GM12878 (cell line): ENCODE results near the gene TMIGD3. TPM values are rescaled to one million over a fixed set of nuclear protein-coding genes. Genes with fewer than 3 reads are reported as not detected.

Experiments
- ATF2 ChIP-seq: IDR thresholded peaks from 2 replicates; pipeline ENCODE4 v1.6.1; 2012; ENCODE audit warnings: low read length, inconsistent platforms
- BCL3 ChIP-seq: IDR thresholded peaks from 2 replicates; pipeline ENCODE4 v1.6.1; 2011; ENCODE audit warnings: borderline replicate concordance, low read depth, mild to moderate bottlenecking, moderate library complexity, low read length; ENCODE audit not compliant: insufficient read depth, poor library complexity, severe bottlenecking
- CBX3 ChIP-seq: fragments of 200-600 bp; sonication (generic); IDR thresholded peaks from 2 replicates; pipeline ENCODE4 v1.6.1; 2016; ENCODE audit warnings: low read depth, borderline replicate concordance
- GABPA ChIP-seq: IDR thresholded peaks from 2 replicates; pipeline ENCODE4 v1.6.1; 2014; ENCODE audit warnings: antibody characterized with exemption, low read depth, mild to moderate bottlenecking, inconsistent platforms
- GATAD2B ChIP-seq: fragments of 450-650 bp; conservative IDR thresholded peaks from 2 replicates; pipeline ENCODE4 v1.6.1; 2017; ENCODE audit warnings: low read depth, mild to moderate bottlenecking, moderate library complexity
- HDGF ChIP-seq: fragments of 450-650 bp; IDR thresholded peaks from 2 replicates; pipeline ENCODE4 v1.6.1; 2016; ENCODE audit warnings: antibody characterized with exemption
- IKZF1 ChIP-seq: fragments of 450-650 bp; conservative IDR thresholded peaks from 2 replicates; pipeline ENCODE4 v1.6.1; 2017; ENCODE audit warnings: antibody characterized with exemption, mild to moderate bottlenecking
- IKZF2 ChIP-seq, 2 experiments: fragments of 450-650 bp; IDR thresholded peaks; 2 replicates each; pipeline ENCODE4 v1.6.1; 2017; ENCODE audit warnings: mild to moderate bottlenecking in 2 of 2, moderate library complexity in 2 of 2
- JUND ChIP-seq: IDR thresholded peaks from 2 replicates; pipeline ENCODE4 v1.6.1; 2012; ENCODE audit warnings: low read depth, mild to moderate bottlenecking, low read length, improper control_type of control experiment, moderate library complexity
- MXI1 ChIP-seq: fragments of 150-350 bp; IDR thresholded peaks from 2 replicates; pipeline ENCODE4 v1.6.1; 2011; ENCODE audit warnings: low read depth, mild to moderate bottlenecking, inconsistent platforms, low read length, improper control_type of control experiment
- NKRF ChIP-seq: fragments of 450-650 bp; conservative IDR thresholded peaks from 2 replicates; pipeline ENCODE4 v1.6.1; 2017; ENCODE audit warnings: mild to moderate bottlenecking, moderate library complexity
- NR2F1 ChIP-seq: fragments of 450-650 bp; conservative IDR thresholded peaks from 2 replicates; pipeline ENCODE4 v1.6.1; 2017; ENCODE audit warnings: mild to moderate bottlenecking
- PBX3 ChIP-seq: IDR thresholded peaks from 2 replicates; pipeline ENCODE4 v1.6.1; 2011; ENCODE audit warnings: mild to moderate bottlenecking, low read depth, low read length, moderate library complexity; ENCODE audit not compliant: insufficient replicate concordance
- RAD21 ChIP-seq: IDR thresholded peaks from 2 replicates; pipeline ENCODE4 v1.6.1; 2011; ENCODE audit warnings: mild to moderate bottlenecking, low read depth, low read length, moderate library complexity; ENCODE audit not compliant: insufficient read depth
- RBBP5 ChIP-seq: fragments of 200-600 bp; sonication (generic); conservative IDR thresholded peaks from 2 replicates; pipeline ENCODE4 v1.6.1; 2016
- SKIL ChIP-seq: fragments of 450-650 bp; IDR thresholded peaks from 2 replicates; pipeline ENCODE4 v1.6.1; 2017; ENCODE audit warnings: mild to moderate bottlenecking, low read depth, inconsistent platforms; ENCODE audit not compliant: poor library complexity, severe bottlenecking
- TARDBP ChIP-seq: IDR thresholded peaks from 2 replicates; pipeline ENCODE4 v1.6.1; 2016; ENCODE audit warnings: borderline replicate concordance
- TCF3 ChIP-seq: IDR thresholded peaks from 2 replicates; pipeline ENCODE4 v1.6.1; 2012; ENCODE audit warnings: low read depth, mild to moderate bottlenecking, low read length, borderline replicate concordance; ENCODE audit not compliant: insufficient read depth
- ZBTB33 ChIP-seq: fragments of 450-650 bp; IDR thresholded peaks from 2 replicates; pipeline ENCODE4 v1.6.1; 2017; ENCODE audit warnings: mild to moderate bottlenecking
- ZNF622 ChIP-seq: fragments of 450-650 bp; IDR thresholded peaks from 2 replicates; pipeline ENCODE4 v1.6.1; 2017; ENCODE audit warnings: mild to moderate bottlenecking, inconsistent platforms
- polyA plus RNA-seq, 11 experiments: library from polyadenylated mRNA; depleted of rRNA in 4 of 11; unstranded in 6 of 11; stranded (reverse) in 5 of 11; fragments of >200 nt; fragmentation: Nextera tagmentation in 4 of 11; fragmentation: Illumina TruSeq in 1 of 11; extraction: Ambion mirVana in 4 of 11; extraction: Trizol in 1 of 11; gene quantifications; 1 replicate in 1 of 11; 2 replicates in 10 of 11; pipeline versions ENCODE4 v1.2.1 to v1.2.3, GENCODE V29; 2011 to 2016; ENCODE audit warnings: inconsistent platforms in 2 of 11, missing spikeins in 2 of 11, low read depth in 1 of 11
- total RNA-seq, 4 experiments: library from RNA; depleted of rRNA in 3 of 4; stranded (reverse); fragments of >200 nt in 3 of 4; fragmentation: Illumina TruSeq in 1 of 4; extraction: Trizol in 1 of 4; gene quantifications; 2 replicates each; pipeline versions ENCODE4 v1.2.1 to v1.2.3, GENCODE V29; 2013 to 2021

The TMIGD3 gene
- total and polyA plus RNA-seq, 10 of the 15 experiments (the other 5 are each of a cell fraction or from before 2014, with no cell fraction given), result 0.17 TPM; not detected in 9

GRCh38 chr1:111476761-111477309 lies 26.6 kb downstream of the TMIGD3 start (continued):
- no peak for TF ChIP-seq PBX3
- TF ChIP-seq MXI1, result no peak; the same call in 1 of the 2 replicates
- peak; percentile 54; the same call in 1 of the 2 replicates for TF ChIP-seq HDGF
- no peak for TF ChIP-seq SKIL
- 0 out of 2 replicates have a peak, but pooled peaks have one; percentile 9 for TF ChIP-seq GABPA
- peak; percentile 0; the same call in 1 of the 2 replicates for TF ChIP-seq RAD21
- TF ChIP-seq ZNF622, result no peak
- TF ChIP-seq GATAD2B, result peak; percentile 75
- peak; percentile 68 for TF ChIP-seq ATF2
- peak; percentile 85 for TF ChIP-seq NR2F1
- no peak for TF ChIP-seq JUND
- TF ChIP-seq ZBTB33, result no peak
- no peak for TF ChIP-seq CBX3
- peak; percentile 99 for TF ChIP-seq IKZF2 (IDR thresholded peaks at IDR 0.05)
- TF ChIP-seq RBBP5, result peak; percentile 74; the same call in 1 of the 2 replicates
- no peak for TF ChIP-seq BCL3
- 0 out of 2 replicates have a peak, but pooled peaks have one; percentile 46 for TF ChIP-seq NKRF
- TF ChIP-seq TARDBP, result no peak
- TF ChIP-seq TCF3, result no peak
- peak; percentile 99 for TF ChIP-seq IKZF1
